NAMALWA (cell line): ENCODE data around the gene AFDN.
"Not testable (repeated sequence)": the region's sequence is repeated elsewhere in the genome, so short reads cannot be mapped to it uniquely, and the experiment has no call there.

Experiments
- DNase-seq: peaks from one replicate; pipeline ENCODE4 v3.0.0-alpha.2; 2015; ENCODE audit warnings: low spot score

Gene AFDN

DNA sequence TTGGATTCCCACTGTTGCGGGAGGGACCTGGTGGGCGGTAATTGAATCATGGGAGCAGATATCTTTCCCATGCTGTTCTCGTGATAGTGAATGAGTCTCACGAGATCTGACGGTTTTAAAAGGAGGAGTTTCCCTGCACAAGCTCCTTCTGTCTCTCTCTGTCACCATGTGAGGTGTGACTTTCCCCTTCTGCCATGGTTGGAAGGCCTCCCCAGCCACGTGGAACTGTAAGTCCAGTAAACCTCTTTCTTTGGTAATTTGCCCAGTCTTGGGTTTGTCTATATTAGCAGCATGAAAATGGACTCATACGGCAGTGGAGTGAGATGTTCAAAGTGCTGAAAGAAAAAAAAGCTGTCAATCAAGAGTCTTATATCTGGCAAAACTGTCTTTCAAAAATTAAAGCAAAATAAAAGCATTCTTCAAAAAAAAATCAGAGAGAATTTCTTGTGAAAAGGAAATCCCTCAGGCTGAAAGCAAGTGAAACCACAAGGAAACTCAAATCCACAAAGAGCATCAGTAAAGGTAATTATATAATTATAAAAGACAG, 155.3 kb downstream of the AFDN start:
- no peak for DNase-seq

DNA sequence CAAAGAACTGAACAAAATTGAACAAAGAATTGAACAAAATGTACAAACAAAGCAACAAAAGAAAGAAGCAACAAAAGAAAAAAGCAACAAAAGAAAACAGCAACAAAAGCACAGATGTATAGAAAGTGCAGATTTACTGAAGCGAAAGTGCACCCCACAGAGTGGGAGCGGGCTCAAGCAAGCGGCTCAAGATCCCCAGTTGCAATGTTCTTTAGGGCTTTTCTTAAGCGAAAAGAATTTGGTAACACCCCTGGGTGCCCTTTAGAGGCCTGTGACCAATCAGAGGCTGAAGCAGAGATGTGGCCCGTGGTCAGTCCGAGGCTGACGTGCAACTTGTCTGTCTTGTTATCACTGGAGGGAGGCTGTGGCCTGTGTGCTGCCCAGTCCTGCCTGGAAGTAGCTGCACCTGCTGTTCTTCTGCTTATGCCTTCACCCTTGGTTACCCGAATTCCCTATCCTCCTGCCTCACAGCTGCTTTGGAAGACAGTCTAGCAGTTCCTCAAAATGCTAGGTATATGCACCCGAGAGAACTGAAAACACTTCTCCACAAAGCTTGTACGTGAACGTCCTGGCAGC, 157.5 kb downstream of the AFDN start:
- no peak for DNase-seq

DNA sequence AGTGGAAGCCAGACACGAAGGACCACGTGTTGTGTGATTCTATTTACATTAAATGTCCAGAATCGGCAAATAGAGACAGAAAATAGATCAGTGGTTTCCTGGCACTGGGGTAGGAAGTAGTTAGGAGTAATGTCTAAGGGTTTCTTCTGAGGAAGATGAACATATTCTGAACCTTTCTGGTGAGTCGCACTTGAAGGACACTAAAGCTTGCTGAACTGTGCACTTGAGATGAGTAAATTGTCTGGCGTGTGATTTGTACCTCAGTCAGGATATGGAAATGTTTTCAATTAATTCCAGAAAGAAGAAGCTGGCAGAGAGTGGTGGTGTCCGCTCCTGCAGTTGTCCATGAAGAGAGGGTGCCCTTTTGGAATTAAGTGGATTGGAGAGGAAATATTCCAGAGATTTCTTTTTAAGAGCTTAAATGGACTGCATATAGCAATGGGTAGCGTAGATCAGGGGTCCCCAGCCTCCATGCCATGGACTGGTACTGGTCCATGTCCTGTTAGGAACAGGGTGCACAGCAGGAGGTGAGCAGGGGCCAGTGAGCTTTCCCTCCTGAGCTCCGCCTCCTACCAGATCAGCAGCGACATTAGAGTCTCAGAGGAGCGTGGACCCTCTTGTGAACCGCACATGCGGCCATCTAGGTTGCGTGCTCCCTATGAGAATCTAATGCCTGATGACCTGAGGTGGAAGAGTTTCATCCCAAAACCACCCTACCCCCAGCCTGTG, 158.3 kb downstream of the AFDN start:
- DNase-seq: no peak

DNA sequence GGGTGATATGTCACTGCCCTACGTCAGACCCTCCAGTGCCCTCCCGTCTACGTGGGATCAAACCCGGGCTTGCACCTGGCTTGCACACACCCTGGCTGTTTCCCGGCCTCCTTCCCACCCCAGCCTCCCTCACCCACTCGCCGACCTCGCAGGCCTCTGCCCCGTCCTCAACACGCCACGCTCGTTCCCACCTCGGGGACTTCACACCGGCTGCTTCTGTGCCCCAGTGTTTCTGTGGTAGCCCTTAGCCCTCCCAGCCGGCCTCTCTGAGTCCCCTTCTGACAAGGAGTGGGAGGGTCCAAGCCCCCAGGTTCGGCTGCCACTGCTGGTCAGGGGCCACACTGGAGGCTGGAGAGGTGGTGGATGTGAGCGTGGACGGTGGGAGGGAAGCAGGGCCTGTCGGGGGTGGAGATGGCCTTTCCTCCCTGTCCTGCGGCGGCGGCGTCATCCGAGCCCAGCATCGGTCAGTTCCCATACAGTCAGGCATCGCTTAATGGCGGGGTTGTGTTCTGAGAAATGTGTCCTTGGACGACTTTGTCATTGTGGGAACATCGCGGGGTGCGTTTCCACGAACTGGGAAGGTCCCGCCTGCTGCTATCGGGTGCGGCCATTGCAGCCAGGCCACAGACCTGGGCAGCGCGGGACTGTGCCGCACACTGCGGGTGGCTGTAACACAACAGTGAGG, 159.3 kb downstream of the AFDN start:
- no peak for DNase-seq

DNA sequence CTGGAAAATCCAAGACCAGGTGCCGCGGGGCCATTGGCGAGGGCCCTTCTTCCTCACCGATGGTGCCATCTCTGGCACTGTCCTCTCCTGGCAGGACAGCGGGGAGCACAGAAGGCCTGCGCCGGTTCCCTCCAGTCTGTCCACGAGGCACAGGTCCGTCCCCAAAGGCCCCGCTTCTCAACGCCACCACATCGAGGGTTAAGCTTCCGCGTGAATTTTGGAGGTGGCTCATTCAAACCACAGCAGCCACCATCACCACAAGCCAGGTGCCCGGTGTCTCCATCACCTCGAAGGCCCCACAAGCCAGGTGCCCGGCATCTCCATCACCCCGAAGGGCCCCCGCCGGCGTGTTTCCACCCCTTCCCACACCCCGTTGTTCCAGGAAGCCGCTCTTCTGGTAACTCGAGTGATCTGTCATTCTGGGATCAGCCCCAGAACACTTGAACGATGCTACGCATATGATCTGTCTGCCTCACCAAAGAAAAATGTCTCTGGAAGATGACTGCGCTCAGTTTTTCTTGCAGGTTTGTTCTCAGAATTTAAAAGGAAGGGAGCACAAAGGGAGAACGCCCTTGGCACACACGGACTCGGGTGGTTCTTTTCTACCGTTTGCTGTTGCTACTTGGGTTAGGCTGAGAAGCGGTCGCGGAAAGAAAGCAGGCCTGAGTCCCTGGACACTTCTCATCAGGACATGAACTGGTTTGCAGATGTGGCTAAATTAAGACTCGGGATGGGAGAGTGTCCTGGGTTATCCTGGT, 160.9 kb downstream of the AFDN start:
- DNase-seq: no peak

DNA sequence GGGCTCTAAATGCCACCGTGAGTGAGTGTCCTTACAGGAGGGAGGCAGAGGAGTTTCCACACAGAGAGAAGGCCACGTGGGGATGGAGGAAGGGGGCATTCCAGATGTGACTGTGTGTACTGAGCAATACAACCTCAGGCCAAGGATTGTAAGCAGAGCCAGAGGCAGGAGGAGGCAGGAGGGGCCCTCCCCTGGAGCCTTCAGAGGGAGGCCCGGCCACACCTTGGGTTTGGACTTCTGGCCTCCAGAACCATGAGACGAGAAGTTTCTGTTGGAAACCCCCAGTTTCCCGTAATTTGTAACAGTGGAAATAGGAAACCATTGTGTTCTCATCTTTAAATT, 161.4 kb downstream of the AFDN start:
- DNase-seq: no peak

DNA sequence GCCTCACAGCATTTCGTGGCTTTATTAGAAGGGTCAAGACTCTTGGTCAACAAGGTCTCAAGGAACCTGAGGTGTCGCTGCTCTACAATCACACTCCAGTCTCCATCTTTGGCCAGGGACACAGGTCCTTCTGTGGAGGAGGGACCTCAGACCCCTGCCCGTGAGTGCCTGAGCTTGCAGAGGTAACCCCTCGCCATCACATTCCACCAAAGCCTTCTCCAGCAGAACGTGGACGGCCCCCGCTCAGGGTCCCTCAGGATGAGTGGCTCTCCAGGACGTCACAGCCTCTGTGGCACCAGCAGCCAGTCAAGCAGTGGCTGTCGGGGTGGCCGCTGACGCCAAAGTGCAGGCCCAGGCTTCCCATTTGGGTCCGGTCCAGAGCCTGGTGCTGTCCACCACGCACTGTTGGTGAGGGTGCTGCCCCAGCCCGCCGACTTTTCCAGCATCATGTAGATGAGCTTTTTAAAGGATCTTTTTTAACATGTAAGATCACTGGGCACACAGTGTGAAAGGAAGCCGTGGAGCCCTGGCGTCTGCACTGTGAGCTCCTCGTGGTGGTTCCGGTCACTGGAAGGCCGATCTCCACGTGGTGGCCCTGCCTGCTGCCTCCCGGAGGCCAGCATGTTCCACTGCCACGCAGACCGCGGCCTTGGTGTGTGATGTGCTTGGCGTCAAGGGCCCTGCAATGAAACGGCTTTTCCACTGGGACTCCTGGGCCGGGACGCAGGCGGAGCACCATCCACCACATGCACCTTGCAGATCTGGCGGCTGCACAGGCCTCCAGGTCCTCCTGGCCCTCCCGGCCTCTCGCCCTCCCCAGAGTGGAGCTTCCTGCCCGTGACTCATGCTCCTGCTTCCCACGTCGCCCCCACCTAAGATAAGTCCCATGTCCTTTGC, 162.5 kb downstream of the AFDN start:
- no peak for DNase-seq

DNA sequence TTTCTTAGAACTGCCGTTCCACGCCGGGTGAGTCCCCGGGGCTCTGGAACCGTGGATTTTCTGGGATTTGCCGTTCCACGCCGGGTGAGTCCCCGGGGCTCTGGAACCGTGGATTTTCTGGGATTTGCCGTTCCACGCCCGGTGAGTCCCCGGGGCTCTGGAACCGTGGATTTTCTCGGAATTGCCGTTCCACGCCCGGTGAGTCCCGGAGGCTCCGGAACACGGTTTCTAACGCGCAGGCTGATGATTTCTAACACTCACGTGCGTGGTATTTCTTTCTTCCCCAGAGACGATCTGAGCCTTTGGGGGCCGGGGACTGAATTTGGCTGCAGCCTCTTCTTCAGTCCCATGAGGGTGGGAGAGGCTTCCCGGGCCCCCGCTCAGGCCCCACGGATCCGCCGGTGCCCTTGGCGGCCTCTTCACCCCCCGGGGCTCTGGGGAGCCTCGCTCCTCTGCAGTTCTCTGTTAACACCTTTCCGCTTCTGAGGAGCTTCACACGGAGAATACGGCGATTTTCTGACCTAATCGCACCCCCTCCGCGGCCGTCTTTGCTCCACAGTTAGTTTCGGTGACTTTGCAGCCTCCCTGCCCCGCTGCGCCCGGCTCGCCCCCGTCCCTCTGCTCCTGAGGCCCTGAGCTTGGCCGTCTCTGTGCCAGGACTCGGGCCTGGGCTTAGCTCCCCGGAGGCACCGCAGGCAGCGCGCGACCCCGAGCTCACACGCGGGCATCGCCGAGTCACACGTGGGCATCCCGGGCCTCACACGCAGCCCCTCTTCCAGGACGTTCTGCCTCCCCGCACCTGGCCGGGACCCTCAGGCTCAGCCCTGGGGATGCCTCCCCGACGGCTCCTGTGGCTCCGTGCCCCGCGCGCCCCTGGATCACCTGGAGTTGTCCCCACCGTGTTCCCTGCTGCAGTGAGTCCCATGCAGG, 163.6 kb downstream of the AFDN start:
- no peak for DNase-seq

DNA sequence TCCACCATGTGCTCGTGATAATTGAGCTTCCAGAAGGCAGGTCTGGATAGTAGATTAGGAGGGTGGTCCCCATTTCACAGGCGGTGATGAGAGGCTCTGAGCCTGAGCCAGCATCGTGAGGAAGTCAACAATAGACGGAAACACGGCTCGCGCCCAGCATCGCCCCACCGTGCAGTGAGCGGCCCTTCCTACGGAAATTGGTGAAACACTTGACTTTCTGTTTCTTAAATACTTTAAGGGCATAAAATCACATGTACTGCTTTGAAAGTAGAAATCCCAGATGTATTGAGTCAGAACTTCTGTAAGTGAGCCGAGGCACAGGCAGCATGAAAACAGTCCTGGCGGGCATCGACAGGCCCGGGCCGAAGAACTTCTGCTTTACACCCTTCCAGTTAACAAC, 166.5 kb downstream of the AFDN start:
- no peak for DNase-seq

DNA sequence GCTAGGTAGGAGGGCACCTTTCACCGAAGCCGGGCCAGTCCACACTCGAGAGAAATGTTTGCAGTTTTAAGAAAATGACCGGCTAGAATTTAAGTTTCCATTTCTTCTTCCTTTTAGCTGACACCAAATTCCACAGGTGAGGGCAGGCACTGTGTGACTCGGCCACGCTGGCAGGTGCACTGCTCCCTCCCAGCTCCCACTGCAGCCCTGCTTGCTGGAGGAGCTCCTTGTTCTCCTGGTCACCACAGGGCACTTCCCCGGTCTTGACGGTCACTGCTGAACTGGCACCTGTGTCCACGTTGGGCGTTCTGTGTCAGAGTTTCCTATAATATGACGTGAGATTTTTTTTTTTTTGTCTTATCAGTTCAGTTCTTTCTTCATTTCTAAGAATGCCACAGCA, 167.1 kb downstream of the AFDN start:
- no peak for DNase-seq

DNA sequence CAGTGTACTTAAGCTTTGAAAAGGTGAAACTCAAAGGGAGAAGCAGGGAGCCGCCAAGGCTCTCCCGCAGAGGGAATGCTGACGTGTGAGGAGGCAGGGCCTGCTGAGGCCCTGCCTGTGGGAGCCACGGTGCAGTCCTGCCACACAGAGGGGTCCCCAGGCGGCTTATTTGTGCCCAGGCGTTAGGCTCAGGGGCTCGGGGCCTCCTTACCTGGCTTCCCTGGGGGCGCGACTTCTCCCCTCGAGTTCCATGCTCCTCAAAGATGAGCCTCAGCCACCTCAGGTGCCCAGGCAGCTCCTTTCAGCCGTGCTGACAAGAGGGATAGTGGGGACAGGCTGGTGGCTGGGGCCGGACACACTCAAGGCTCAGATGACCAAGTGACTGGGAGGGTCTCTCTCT, 168.6 kb downstream of the AFDN start:
- no peak for DNase-seq

DNA sequence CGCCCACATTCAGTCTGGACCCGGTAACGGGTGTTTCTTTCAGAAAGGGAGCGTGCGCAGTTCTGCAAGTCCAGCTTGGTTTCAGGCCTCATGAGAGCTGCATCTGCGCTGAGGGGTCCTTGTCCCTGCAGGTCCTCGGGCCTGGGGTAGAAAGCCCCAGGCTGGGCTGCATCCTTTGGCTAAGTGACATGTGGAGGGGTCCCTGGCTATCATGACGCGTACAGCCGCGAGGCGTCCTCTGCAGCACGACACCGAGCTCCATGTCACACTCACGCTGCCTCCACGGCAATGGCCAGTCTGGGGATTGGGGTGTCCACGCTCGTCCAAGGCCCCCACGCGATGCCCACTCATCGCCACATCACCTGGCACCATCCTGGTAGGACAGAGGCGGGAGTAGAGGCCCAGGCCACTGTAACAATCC, 169.0 kb downstream of the AFDN start:
- DNase-seq: no peak

DNA sequence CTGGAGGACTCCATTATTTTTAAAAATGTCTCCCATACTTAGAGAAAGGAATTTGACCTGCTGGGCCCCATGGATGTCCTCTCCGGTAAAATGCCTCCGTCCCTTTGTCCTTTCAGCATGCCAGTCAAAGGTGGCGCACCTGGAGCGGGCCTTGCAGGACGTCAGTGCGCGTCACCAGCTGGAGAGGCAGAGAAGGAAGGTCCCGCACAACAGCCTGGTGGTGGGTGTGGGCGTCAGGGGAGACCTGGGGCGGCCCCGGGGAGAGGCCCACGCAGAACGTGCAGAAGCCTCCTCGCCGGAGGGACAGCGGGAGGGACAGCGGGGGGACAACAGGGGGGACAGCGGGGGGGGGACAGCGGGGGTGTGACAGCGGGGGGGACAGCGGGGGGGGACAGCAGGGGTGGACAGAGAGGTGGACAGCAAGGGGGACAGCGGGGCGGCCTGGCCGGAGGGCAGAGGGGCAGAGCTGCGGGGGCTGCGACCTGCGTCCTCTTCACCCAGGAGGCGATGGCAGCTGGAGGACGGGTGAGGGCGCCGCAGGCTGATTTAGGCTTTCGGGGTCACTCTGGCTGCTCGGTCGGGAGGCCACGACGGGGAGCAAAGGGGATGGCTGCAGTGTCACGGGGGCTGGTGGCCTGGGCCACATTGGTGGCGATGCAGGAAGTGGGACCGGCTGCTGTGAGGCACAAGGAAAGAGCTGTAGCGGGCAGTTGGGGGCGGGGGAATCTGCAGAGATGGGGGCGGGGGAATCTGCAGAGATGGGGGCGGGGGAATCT, 169.9 kb downstream of the AFDN start:
- no peak for DNase-seq

DNA sequence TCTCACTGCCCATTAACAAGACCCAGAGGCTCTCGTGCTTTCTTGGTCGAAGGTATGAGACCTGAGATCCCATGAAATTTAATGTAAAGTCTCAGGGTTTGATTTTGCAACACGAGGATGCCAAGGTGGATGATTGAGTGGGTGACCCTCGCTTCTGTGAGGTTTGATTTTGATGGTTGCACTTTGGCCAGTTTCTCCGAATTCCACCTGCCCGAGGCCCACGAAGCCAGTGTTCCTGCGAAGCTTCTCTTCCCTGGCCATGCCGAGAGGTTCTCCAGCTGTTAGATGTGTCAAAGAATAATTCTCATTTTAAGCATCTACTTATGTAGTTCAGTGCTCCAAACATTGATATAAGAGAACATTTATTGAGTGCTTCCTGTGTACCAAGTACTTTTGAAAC, 170.9 kb downstream of the AFDN start, which contains the start of gene KIF25:
Gene KIF25, plus strand, starts transcription at position 30 of the 400 bp plus-strand sequence. CDS start 31,915 bp downstream, outside the sequence.
- DNase-seq: no peak

DNA sequence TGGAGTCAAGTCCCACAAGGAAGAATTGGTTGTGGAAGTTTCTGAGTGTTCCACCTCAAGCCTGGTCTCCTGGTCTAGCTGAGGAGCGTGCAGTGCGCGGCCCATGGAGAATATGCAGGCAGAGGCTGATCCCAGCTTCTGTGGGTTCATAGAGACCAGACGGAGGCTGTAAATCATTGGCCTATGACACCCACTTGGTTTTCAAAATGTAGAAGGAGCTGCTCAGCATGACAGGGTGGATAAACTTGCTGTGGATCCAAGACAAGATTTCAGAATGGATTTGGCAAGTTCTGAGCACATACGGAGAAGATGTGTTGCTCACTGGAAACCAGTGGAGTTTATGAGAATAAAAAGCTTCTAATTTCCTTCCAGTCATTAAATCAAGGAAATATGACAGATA, 171.5 kb downstream of the AFDN start:
- DNase-seq: no peak

DNA sequence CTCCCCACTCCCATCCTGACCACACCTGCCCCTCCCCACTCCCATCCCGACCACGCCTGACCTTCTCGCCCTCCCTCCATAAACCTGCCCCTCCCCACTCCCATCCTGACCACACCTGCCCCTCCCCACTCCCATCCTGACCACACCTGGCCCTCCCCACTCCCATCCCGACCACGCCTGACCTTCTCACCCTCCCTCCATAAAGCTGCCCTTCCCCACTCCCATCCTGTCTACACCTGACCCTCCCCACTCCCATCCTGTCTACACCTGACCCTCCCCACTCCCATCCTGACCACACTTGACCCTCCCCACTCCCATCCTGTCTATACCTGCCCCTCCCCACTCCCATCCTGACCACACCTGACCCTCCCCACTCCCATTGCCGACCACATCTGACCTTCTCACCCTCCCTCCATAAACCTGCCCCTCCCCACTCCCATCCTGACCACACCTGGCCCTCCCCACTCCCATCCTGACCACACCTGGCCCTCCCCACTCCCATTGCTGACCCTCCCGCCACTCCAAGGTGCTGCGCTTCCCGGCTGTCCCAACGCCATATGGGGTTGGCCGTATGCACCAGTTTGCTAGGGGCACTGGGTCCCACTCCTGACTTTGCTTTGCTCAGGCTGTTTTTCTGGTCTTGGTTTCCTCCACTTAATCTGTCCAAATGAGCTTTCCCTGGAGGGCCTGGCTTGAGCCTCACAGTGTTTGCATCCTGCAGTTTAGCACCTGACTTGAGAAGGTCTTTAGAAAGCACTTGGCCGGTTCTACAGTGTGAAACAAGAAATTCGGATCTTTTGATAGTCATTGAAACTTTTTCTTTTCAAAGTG, 173.7 kb downstream of the AFDN start:
- no peak for DNase-seq

DNA sequence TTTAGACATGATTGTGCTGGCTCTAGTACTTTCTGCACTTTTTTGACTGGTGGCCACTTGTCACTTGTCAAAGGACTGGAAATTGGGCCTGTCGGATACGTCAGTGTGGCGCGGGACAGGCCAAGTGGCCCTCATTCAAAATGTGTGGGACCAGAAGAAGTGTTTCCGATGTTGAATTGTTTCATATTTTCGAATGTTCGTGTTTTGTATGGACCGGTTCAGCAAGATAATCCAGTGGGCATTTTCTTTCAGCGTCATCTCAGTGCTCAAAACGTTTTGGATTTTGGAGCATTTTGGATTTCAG, 174.3 kb downstream of the AFDN start:
- no peak for DNase-seq

DNA sequence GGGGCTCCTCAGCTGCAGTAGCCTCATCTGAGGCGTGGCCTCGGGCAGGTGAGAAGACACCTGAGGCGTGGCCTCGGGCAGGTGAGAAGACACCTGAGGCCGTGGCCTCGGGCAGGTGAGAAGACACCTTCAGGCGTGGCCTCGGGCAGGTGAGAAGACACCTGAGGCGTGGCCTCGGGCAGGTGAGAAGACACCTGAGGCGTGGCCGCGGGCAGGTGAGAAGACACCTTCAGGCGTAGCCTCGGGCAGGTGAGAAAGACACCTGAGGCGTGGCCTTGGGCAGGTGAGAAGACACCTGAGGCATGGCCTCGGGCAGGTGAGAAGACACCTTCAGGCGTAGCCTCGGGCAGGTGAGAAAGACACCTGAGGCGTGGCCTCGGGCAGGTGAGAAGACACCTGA, 174.8 kb downstream of the AFDN start:
- DNase-seq: not testable (repeated sequence)

DNA sequence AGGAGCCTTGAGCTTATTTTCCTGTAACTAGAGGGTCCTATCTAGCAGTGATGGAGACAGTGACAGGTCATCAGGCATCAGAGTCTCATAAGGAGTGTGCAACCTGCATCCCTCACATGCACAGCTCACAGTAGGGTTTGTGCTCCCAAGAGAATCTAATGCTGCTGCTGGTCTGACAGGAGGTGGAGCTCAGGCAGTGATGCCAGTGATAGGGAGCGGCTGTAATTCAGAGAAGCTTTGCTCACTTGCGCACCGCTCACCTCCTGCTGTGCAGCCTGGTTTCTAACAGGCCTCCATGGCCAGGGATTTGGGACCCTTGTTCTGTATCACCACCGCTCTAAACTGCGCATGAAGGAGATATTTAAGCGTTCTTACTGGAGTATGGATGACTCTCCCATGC, 176.1 kb downstream of the AFDN start:
- DNase-seq: no peak
